HepG2 (cell line): ENCODE data around the gene MEPCE. TPM values are rescaled to one million over a fixed set of nuclear protein-coding genes. Genes with fewer than 3 reads are reported as not detected.

Source experiments
- ATAC-seq: fragments of 200-7000 bp; cut with Tn5 transposase; 3 replicates; pipeline ENCODE4 v1.9.1; 2020; ENCODE audit warnings: mild to moderate bottlenecking, moderate library complexity
- BruUV-seq: library from RNA; stranded (reverse); fragments of 400-500 nt; replicated peaks from 2 replicates; lab custom pipeline; 2021; lab: Mats Ljungman, UMichigan
- CTCF ChIA-PET: fragments of 300-600 bp; formaldehyde crosslinking; extraction: SDS; loops from one replicate; lab custom pipeline; 2021; ENCODE audit warnings: low total read pairs, inconsistent platforms, low intra/inter-chr PET ratio; lab: Yijun Ruan, JAX
- POLR2A ChIA-PET: fragments of 350-600 bp; sonication (Branson Sonifier 250); formaldehyde crosslinking; loops from one replicate; lab custom pipeline; 2020; ENCODE audit warnings: antibody characterized with exemption, inconsistent platforms; lab: Yijun Ruan, JAX
- DNase-seq: peaks from one replicate; pipeline ENCODE4 v3.0.0-alpha.2; 2015; ENCODE audit warnings: low spot score
- FAIRE-seq: peaks from 3 replicates; lab custom pipeline; 2011; peaks lifted over from hg19 to GRCh38; lab: Jason Lieb, UNC
- H2AFZ ChIP-seq: one replicate; pipeline ENCODE4 v1.6.1; 2011; ENCODE audit warnings: low read length, inconsistent platforms
- H3K27ac ChIP-seq: fragments of 300-600 bp; 3 replicates; pipeline ENCODE4 v1.8.0; 2011; ENCODE audit warnings: mixed run types, mild to moderate bottlenecking, mixed read lengths, low read length, inconsistent platforms; ENCODE audit not compliant: insufficient read depth; ENCODE audit errors: extremely low read length
- H3K27me3 ChIP-seq, 2 experiments: fragments of 200-600 bp in 1 of 2; 2 replicates in 1 of 2; 3 replicates in 1 of 2; pipeline versions ENCODE4 v1.6.0 to v1.8.0; 2011; ENCODE audit warnings: low read length in 2 of 2, mild to moderate bottlenecking in 2 of 2, moderate library complexity in 2 of 2, inconsistent platforms in 1 of 2; ENCODE audit not compliant: insufficient read depth in 2 of 2, control insufficient read depth in 1 of 2
- H3K36me3 ChIP-seq, 2 experiments: fragments of 200-600 bp in 1 of 2; replicated peaks in 1 of 2; 2 replicates in 1 of 2; 3 replicates in 1 of 2; pipeline versions ENCODE4 v1.5.1 to v1.8.0; 2011; ENCODE audit warnings: low read length in 2 of 2, inconsistent platforms in 1 of 2; ENCODE audit not compliant: insufficient read depth in 2 of 2, control insufficient read depth in 1 of 2
- H3K4me1 ChIP-seq: 2 replicates; pipeline ENCODE4 v1.5.1; 2012; ENCODE audit warnings: low read length, inconsistent platforms; ENCODE audit not compliant: insufficient read depth
- H3K4me2 ChIP-seq: 2 replicates; pipeline ENCODE4 v1.6.0; 2011; ENCODE audit warnings: low read depth, low read length, inconsistent platforms
- H3K4me3 ChIP-seq, 3 experiments: fragments of 200-600 bp in 1 of 3; sonication (generic), shearing (Covaris generic) in 1 of 3; replicated peaks in 1 of 3; 2 replicates each; pipeline ENCODE4 v1.5.1; 2011 to 2016; ENCODE audit warnings: low read length in 3 of 3, inconsistent platforms in 2 of 3, low read depth in 2 of 3, mild to moderate bottlenecking in 2 of 3, control low read depth in 1 of 3, mixed read lengths in 1 of 3; ENCODE audit not compliant: insufficient read depth in 1 of 3
- H3K79me2 ChIP-seq: one replicate; pipeline ENCODE4 v1.6.1; 2011; ENCODE audit warnings: low read length, inconsistent platforms; ENCODE audit not compliant: insufficient read depth
- H3K9ac ChIP-seq: 2 replicates; pipeline ENCODE4 v1.6.0; 2011; ENCODE audit warnings: mild to moderate bottlenecking, low read depth, low read length, inconsistent platforms; ENCODE audit not compliant: insufficient read depth
- H3K9me3 ChIP-seq: 2 replicates; pipeline ENCODE4 v1.5.1; 2012; ENCODE audit warnings: mild to moderate bottlenecking, low read length
- H4K20me1 ChIP-seq: 2 replicates; pipeline ENCODE4 v1.6.0; 2011; ENCODE audit warnings: inconsistent platforms, mild to moderate bottlenecking, low read length, moderate library complexity; ENCODE audit not compliant: insufficient read depth
- FLYWCH1 ChIP-seq: sonication (generic); formaldehyde crosslinking; IDR thresholded peaks from 2 replicates; pipeline ENCODE4 v1.8.1; 2023; ENCODE audit warnings: mild to moderate bottlenecking, missing genetic modification reagents
- GFI1 ChIP-seq: sonication (generic); formaldehyde crosslinking; IDR thresholded peaks from 2 replicates; pipeline ENCODE4 v1.5.0; 2020; ENCODE audit warnings: missing genetic modification reagents, mild to moderate bottlenecking, borderline replicate concordance
- GMEB2 ChIP-seq: IDR thresholded peaks from 2 replicates; pipeline ENCODE4 v1.6.1; 2016; ENCODE audit warnings: missing biosample characterization, missing genetic modification reagents, low read depth
- KAT2B ChIP-seq: fragments of 150-350 bp; IDR thresholded peaks from 2 replicates; pipeline ENCODE4 v1.6.1; 2014; ENCODE audit warnings: low read depth, low read length, borderline replicate concordance
- PCBP2 ChIP-seq: fragments of 200-400 bp; formaldehyde crosslinking; optimal IDR thresholded peaks from 2 replicates; pipeline ENCODE3; 2018; ENCODE audit warnings: low read length, low read depth; ENCODE audit not compliant: poor library complexity, severe bottlenecking
- TRAFD1 ChIP-seq: sonication (generic); formaldehyde crosslinking; IDR thresholded peaks from 2 replicates; pipeline ENCODE4 v1.5.1; 2020; ENCODE audit warnings: missing genetic modification reagents, mild to moderate bottlenecking, borderline replicate concordance
- ZMYM2 ChIP-seq: sonication (generic); formaldehyde crosslinking; IDR thresholded peaks from 2 replicates; pipeline ENCODE4 v1.8.0; 2022; ENCODE audit warnings: mild to moderate bottlenecking, missing genetic modification reagents
- ZNF747 ChIP-seq: sonication (generic); formaldehyde crosslinking; IDR thresholded peaks from 2 replicates; pipeline ENCODE4 v1.8.1; 2023; ENCODE audit warnings: missing genetic modification reagents, mild to moderate bottlenecking, borderline replicate concordance
- ZNF776 ChIP-seq: sonication (generic); formaldehyde crosslinking; IDR thresholded peaks from 2 replicates; pipeline ENCODE4 v1.4.0; 2020; ENCODE audit warnings: mild to moderate bottlenecking, missing genetic modification reagents
- whole genome bisulfite sequencing: methylation state at CpG from one replicate; pipeline ENCODE4 v1.1.6; 2017; ENCODE audit warnings: low lambda C conversion rate; 5-methylcytosine and 5-hydroxymethylcytosine counted together
- in situ Hi-C: cut with HindIII; loops from 2 replicates; pipeline ENCODE4 v1.10.0; 2017; ENCODE audit warnings: low pct_unique_long_range_greater_than_20kb; ENCODE audit not compliant: extremely low pct_ligation_motif_present
- intact Hi-C: fragments of 100-400 bp; cut with micrococcal nuclease; formaldehyde crosslinking; loops from one replicate; pipeline ENCODE4 v1.10.0; 2022; ENCODE audit not compliant: unreplicated experiment
- polyA plus RNA-seq, 8 experiments: library from polyadenylated mRNA; depleted of rRNA in 3 of 8; stranded (reverse) in 7 of 8; unstranded in 1 of 8; fragments of >200 nt; fragmentation: Illumina TruSeq in 4 of 8; extraction: Trizol in 4 of 8; gene quantifications; 2 replicates each; pipeline versions ENCODE4 v1.2.1 to v1.2.3, GENCODE V29; 2011 to 2016; ENCODE audit warnings: low read depth in 4 of 8, missing spikeins in 1 of 8, mixed read lengths in 1 of 8; ENCODE audit not compliant: insufficient read depth in 1 of 8
- total RNA-seq, 5 experiments: library from RNA; depleted of rRNA; stranded (reverse); fragments of >200 nt; fragmentation: Illumina TruSeq; extraction: Trizol; gene quantifications; 2 replicates each; pipeline ENCODE4 v1.2.3, GENCODE V29; 2016; ENCODE audit warnings: low read depth in 1 of 5

The MEPCE gene
- total and polyA plus RNA-seq, 2 of the 13 experiments (the other 11 are each of a cell fraction or from before 2014, with no cell fraction given): 12.3 to 26.0 TPM

- BruUV-seq: no TSS peak
- POLR2A ChIA-PET: no interaction called here
- H3K9ac ChIP-seq: no peak overlapping the region
- CTCF ChIA-PET: no interaction called here
- intact Hi-C loops: no loop called here
- TF ChIP-seq PCBP2 (peak; percentile 66), ZNF747 (no peak)
- H3K36me3 ChIP-seq: peaks cover 0 to 9% of the 10 kb centered on the region in 2 experiments; a peak in 1 of 5 replicates
- peaks cover 12% of the 10 kb centered on the region for H3K79me2 ChIP-seq
- peaks cover 19% of the 10 kb centered on the region for H3K4me1 ChIP-seq
- FAIRE-seq (no peak), ATAC-seq (no peak), DNase-seq (no peak)
- in situ Hi-C loops: no loop called here
- no peaks in the 10 kb centered on the region; the same call in 1 of the 2 replicates for H4K20me1 ChIP-seq
- H3K4me2 ChIP-seq: no peak overlapping the region
- H3K27me3 ChIP-seq: no peaks in the 10 kb centered on the region; a peak in 1 of 5 replicates
- no peaks in the 10 kb centered on the region for H3K9me3 ChIP-seq
- H3K4me3 ChIP-seq: no peak overlapping the region
- no peak overlapping the region for H3K27ac ChIP-seq
- H2AFZ ChIP-seq: no peak overlapping the region
Measured at GRCh38 chr7:100426516-100426915, 3.1 kb upstream of the MEPCE start.

- BruUV-seq: no TSS peak
- peaks cover 31% of the 10 kb centered on the region for H3K4me1 ChIP-seq
- no peaks in the 10 kb centered on the region for H3K9me3 ChIP-seq
- no peak for DNase-seq
- H3K9ac ChIP-seq: no peak overlapping the region
- in situ Hi-C loops: no loop called here
- ChIA-PET POLR2A (interaction anchor here (1.0 to 4.8 kb wide), 27 partner anchors 8 to 699 kb away, joined by 3 to 199 read pairs (median 9); partner anchors contain the start of genes AGFG2, AP4M1, FBXO24 and LAMTOR4), CTCF (no interaction called here)
- H4K20me1 ChIP-seq: no peaks in the 10 kb centered on the region; the same call in 1 of the 2 replicates
- H3K36me3 ChIP-seq: peaks cover 0 to 15% of the 10 kb centered on the region in 2 experiments; a peak in 2 of 5 replicates
- WGBS: 97% methylated on average over 14 of the region's 16 CpGs
- peaks cover 23% of the 10 kb centered on the region for H3K79me2 ChIP-seq
- peak overlapping the region; percentile 31 for H2AFZ ChIP-seq
- no peak for ATAC-seq
- no peak overlapping the region for H3K27ac ChIP-seq
- H3K27me3 ChIP-seq: no peaks in the 10 kb centered on the region; a peak in 1 of 5 replicates
- H3K4me2 ChIP-seq: peak overlapping the region; percentile 94
- intact Hi-C loops: loop anchor here (2.0 kb wide), 1 partner anchor 17 kb away; no protein-coding TSS in a partner anchor
- no peak for FAIRE-seq
- H3K4me3 ChIP-seq: peak overlapping the region in 1 of 3 experiments; percentile 75; a peak in 3 of 6 replicates
- TF ChIP-seq GFI1 (CRISPR knock-in tag) (0 out of 2 replicates have a peak, but pooled peaks have one; percentile 77), KAT2B (no peak), GMEB2 (no peak), TRAFD1 (CRISPR knock-in tag) (0 out of 2 replicates have a peak, but pooled peaks have one; percentile 51), FLYWCH1 (0 out of 2 replicates have a peak, but pooled peaks have one; percentile 61), ZNF776 (CRISPR knock-in tag) (0 out of 2 replicates have a peak, but pooled peaks have one; percentile 4), ZMYM2 (CRISPR knock-in tag) (peak; percentile 84; the same call in 1 of the 2 replicates)
Measured at GRCh38 chr7:100427762-100428198, 1.9 kb upstream of the MEPCE start.
